ENCODE measurements around the gene ATCAY. TPM values are rescaled to one million over a fixed set of nuclear protein-coding genes. Genes with fewer than 3 reads are reported as not detected.

The ATCAY gene
- total RNA-seq, 2 donors from 2014 or later: 3.9 to 8.3 TPM

DNA sequence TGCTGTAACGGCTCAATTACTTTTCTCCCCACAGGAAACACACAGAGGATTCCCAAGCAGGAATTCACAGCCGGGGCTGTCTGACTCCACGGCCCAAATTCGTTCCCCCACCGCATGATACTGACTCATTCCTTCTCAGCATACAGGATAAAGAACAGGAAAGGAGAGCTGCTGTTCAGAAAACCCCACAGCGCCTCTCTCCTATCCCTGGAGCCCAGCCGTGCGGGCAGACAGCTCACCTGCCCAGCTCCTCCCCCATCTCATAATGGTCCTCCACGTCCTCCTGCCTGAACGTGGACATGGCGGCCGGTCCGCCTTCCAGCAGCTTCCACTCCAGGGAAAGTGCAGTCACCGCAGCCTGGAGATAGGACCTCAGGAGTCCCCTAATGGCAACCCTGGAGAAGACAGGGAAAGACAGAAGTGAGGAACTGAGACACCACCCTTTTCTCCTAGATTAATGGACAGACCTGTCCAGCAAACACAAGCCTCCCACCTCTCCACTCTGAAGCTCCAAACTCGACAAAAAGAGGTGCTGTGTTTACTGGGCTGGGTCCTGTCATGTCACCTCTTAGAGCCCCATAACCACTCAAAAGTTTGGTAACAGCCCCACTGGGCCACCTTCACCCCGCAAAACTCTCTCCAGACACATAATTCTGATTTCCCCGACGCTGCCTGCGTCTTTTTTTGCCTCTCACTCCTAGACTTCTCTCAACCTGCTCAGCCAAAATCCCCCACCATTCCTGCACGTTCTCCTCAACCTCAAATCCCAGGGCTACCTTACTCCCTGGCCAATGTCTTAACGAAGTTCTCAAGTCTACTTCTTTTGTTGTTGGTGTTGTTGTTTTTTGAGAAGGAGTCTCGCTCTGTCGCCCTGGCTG is 89.2 kb downstream of the ATCAY start:
- Histone ChIP-seq H3K36me3 (peaks cover 0 to under 1% of the 10 kb centered on the region in 2 donors), H3K27ac (peak overlapping the region; percentile 94 to 97), H3K27me3 (replicated peaks; ENCODE audit: insufficient read depth) (no peaks in the 10 kb centered on the region), H3K9me3 (no peaks in the 10 kb centered on the region), H3K4me3 (peak overlapping the region; percentile 97 to 99), H3K4me1 (replicated peaks) (peaks cover 7% of the 10 kb centered on the region)
- TF ChIP-seq POLR2AphosphoS5 (IDR thresholded peaks at IDR 0.05): no peak
- peak; percentile 37 for TF ChIP-seq POLR2A (IDR thresholded peaks at IDR 0.05)
- 19% methylated on average over 23 of the region's 23 CpGs for WGBS
- no peak for DNase-seq (ENCODE audit: low spot score)
- intact Hi-C loops (cut with DNase I): loop anchor here (2.0 kb wide), 1 partner anchor 15 kb away; the partner anchor contains the start of gene EEF2

GRCh38 chr19:3970313-3970807 is 89.9 kb downstream of the ATCAY start:
- H3K4me1 ChIP-seq (replicated peaks): peaks cover 7% of the 10 kb centered on the region
- TF ChIP-seq POLR2AphosphoS5 (IDR thresholded peaks at IDR 0.05) (no peak), POLR2A (IDR thresholded peaks at IDR 0.05) (no peak), CTCF (IDR thresholded peaks at IDR 0.05) (no peak)
- no peaks in the 10 kb centered on the region for H3K36me3 ChIP-seq
- no peak for DNase-seq (ENCODE audit: low spot score)
- H3K27me3 ChIP-seq (replicated peaks; ENCODE audit: insufficient read depth): no peaks in the 10 kb centered on the region
- H3K9me3 ChIP-seq: no peaks in the 10 kb centered on the region
- intact Hi-C loops (cut with DNase I): loop anchor here (2.0 kb wide), 1 partner anchor 14 kb away; the partner anchor contains the start of gene EEF2
- H3K4me3 ChIP-seq: peak overlapping the region; percentile 97 to 99
- under 1% methylated on average over 22 of the region's 22 CpGs for WGBS
- peak overlapping the region; percentile 94 to 97 for H3K27ac ChIP-seq

DNA sequence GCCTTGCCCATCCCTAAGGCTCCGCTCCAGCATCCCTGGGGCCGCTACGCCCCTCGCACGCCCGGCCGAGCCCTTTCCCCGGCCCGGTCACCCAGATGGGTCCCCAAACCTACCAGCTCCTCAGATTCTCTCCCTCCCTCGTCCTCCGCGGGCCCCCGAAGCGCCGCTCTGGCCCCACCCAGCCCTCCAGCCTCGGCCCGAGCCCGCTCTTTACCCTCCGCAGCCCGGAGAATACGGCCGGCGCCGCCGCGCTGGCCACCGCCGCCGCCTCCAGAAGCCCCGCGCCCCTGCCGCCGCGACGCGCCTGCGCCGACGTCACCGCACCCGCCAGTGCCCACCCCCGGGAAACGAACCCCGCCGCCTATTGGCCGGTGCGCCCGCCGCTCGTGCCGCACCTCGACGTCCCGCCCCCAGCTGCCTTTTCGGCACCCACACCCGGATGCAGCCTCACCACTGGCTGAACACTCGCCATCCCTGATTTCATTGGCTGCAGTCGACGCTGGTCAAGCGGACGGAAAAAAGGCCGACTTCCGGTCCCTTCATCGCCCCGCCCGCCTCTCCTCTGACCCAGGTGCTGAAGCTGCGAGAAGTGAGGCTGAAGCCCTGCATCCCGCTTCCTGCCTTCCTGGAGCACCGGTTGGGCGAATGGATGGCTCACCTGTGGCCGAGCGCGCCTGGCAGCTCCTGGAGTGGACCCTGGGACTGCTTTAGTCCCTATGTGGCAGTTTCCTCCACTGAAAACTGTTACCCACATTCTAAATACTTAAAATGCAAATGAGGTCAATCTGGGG is 90.5 kb downstream of the ATCAY start, which contains the start of gene DAPK3:
Gene DAPK3 (minus strand): TSS at position 292 of the 791 bp plus-strand sequence. CDS start 1,364 bp downstream, outside the sequence.
- no peaks in the 10 kb centered on the region for H3K9me3 ChIP-seq
- peak within 1 kb of the TSS; percentile 97 to 99 for H3K4me3 ChIP-seq
- intact Hi-C loops (cut with DNase I): loop anchor here (2.0 kb wide), 1 partner anchor 14 kb away; the partner anchor contains the start of gene EEF2
- TF ChIP-seq CTCF (IDR thresholded peaks at IDR 0.05) (peak; percentile 27 to 83 (median 48)), POLR2AphosphoS5 (IDR thresholded peaks at IDR 0.05) (peak; percentile 97), POLR2A (IDR thresholded peaks at IDR 0.05) (peak; percentile 93)
- WGBS: 1% methylated on average over 71 of the region's 73 CpGs
- no peaks in the 10 kb centered on the region for H3K27me3 ChIP-seq (replicated peaks; ENCODE audit: insufficient read depth)
- H3K27ac ChIP-seq: peak within 1 kb of the TSS; percentile 94 to 97
- peaks cover 7% of the 10 kb centered on the region for H3K4me1 ChIP-seq (replicated peaks)
- H3K36me3 ChIP-seq: peaks cover 2 to 5% of the 10 kb centered on the region in 2 donors
- peak; percentile 98 for DNase-seq (ENCODE audit: low spot score)

- no peak for DNase-seq (ENCODE audit: low spot score)
- TF ChIP-seq POLR2A (IDR thresholded peaks at IDR 0.05): no peak
- TF ChIP-seq POLR2AphosphoS5 (IDR thresholded peaks at IDR 0.05): no peak
- no peak for TF ChIP-seq CTCF (IDR thresholded peaks at IDR 0.05)
- H3K27ac ChIP-seq: no peak overlapping the region
- H3K9me3 ChIP-seq: no peaks in the 10 kb centered on the region
- H3K4me1 ChIP-seq (replicated peaks): no peaks in the 10 kb centered on the region
- no peaks in the 10 kb centered on the region for H3K27me3 ChIP-seq (replicated peaks; ENCODE audit: insufficient read depth)
- H3K4me3 ChIP-seq: no peak overlapping the region
- 82% methylated on average over 8 of the region's 8 CpGs for WGBS
- intact Hi-C loops (cut with DNase I): no loop called here
- H3K36me3 ChIP-seq: peaks cover 38 to 42% of the 10 kb centered on the region in 2 donors
These were observed 94.7 kb downstream of the ATCAY start for GRCh38 chr19:3975144-3975543.

DNA sequence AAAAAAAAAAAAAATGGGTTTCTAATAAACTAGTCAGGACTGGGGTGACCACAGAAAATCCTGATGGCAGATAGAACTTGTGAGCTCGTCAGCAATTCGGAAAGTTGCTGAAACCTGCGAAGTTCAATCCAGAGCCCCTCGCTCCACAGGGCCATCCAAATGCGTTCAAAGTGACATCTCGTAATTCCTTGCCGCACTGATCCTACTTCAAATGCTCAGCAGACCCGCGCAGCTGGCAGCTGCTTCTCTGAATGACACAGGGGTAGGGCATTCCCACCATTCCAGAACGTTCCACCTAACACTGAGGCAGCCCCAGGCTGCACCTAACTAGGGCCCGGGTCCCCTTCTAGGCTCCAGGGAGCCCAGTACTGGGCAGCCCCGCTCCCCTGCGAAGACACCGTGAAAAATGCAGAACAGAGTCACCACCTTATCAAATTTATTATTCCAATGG is 95.2 kb downstream of the ATCAY start:
- Histone ChIP-seq H3K9me3 (no peaks in the 10 kb centered on the region), H3K36me3 (peaks cover 43 to 47% of the 10 kb centered on the region in 2 donors), H3K27ac (no peak overlapping the region), H3K4me3 (no peak overlapping the region), H3K4me1 (replicated peaks) (no peaks in the 10 kb centered on the region), H3K27me3 (replicated peaks; ENCODE audit: insufficient read depth) (no peaks in the 10 kb centered on the region)
- no peak for DNase-seq (ENCODE audit: low spot score)
- 80% methylated on average over 14 of the region's 14 CpGs for WGBS
- intact Hi-C loops (cut with DNase I): no loop called here
- no peak for TF ChIP-seq CTCF (IDR thresholded peaks at IDR 0.05)
- no peak for TF ChIP-seq POLR2AphosphoS5 (IDR thresholded peaks at IDR 0.05)
- no peak for TF ChIP-seq POLR2A (IDR thresholded peaks at IDR 0.05)
